ENCODE results near the gene DDX52. TPM values are rescaled to one million over a fixed set of nuclear protein-coding genes. Genes with fewer than 3 reads are reported as not detected.

The DDX52 gene
- total and polyA plus RNA-seq, 2 of the 13 experiments (the other 11 are each of a cell fraction or from before 2014, with no cell fraction given) = 8.9 to 36.1 TPM

DNA sequence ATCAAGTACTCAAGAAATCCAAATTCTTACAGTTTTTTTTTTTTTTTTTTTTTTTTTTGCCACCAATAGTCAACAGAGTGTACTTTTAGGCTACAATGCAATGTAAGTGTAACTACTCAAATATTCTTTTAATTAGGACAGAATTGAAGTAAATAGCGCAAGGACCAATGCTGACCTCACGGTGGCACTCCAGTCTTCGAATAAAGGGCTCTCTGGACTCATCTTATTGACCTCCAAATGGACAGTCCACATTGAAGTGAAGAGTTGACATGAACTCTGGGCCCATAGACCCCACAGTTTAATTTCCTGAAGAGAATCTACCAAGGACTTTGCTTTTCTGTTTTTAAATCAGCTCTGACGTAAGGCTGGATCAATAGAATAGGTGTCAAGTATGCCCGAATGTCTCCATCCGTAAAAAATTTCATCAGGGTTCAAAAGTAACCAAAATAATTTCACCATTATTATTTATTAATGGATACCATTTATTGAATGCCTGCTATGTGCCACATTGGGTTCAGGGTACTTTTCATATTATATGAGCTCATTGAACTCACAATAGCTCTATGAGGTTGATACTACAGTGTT is 7.3 kb upstream of the DDX52 start (continued):
- TF ChIP-seq, protein P1, sequence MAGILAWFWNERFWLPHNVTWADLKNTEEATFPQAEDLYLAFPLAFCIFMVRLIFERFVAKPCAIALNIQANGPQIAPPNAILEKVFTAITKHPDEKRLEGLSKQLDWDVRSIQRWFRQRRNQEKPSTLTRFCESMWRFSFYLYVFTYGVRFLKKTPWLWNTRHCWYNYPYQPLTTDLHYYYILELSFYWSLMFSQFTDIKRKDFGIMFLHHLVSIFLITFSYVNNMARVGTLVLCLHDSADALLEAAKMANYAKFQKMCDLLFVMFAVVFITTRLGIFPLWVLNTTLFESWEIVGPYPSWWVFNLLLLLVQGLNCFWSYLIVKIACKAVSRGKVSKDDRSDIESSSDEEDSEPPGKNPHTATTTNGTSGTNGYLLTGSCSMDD (CRISPR knock-in tag; IDR thresholded peaks at IDR 0.05) = no peak
- no peak for TF ChIP-seq ZKSCAN5 (CRISPR knock-in tag; IDR thresholded peaks at IDR 0.05)
- TF ChIP-seq LCORL (IDR thresholded peaks at IDR 0.05) = no peak
- 0 out of 2 replicates have a peak, but pooled peaks have one; percentile 38 for TF ChIP-seq LCORL (CRISPR knock-in tag; IDR thresholded peaks at IDR 0.05)
- no peak for TF ChIP-seq NR3C1 (CRISPR knock-in tag; IDR thresholded peaks at IDR 0.05)
- TF ChIP-seq NCOA1 (CRISPR knock-in tag; IDR thresholded peaks at IDR 0.05) = no peak
- TF ChIP-seq SMC3 (IDR thresholded peaks at IDR 0.05; ENCODE audit: low read length) = peak; percentile 91
- TF ChIP-seq GATAD1 (CRISPR knock-in tag; IDR thresholded peaks at IDR 0.05) = no peak
- TF ChIP-seq, protein P2, sequence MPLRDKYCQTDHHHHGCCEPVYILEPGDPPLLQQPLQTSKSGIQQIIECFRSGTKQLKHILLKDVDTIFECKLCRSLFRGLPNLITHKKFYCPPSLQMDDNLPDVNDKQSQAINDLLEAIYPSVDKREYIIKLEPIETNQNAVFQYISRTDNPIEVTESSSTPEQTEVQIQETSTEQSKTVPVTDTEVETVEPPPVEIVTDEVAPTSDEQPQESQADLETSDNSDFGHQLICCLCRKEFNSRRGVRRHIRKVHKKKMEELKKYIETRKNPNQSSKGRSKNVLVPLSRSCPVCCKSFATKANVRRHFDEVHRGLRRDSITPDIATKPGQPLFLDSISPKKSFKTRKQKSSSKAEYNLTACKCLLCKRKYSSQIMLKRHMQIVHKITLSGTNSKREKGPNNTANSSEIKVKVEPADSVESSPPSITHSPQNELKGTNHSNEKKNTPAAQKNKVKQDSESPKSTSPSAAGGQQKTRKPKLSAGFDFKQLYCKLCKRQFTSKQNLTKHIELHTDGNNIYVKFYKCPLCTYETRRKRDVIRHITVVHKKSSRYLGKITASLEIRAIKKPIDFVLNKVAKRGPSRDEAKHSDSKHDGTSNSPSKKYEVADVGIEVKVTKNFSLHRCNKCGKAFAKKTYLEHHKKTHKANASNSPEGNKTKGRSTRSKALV (CRISPR knock-in tag; IDR thresholded peaks at IDR 0.05) = no peak
- TF ChIP-seq, protein P3, sequence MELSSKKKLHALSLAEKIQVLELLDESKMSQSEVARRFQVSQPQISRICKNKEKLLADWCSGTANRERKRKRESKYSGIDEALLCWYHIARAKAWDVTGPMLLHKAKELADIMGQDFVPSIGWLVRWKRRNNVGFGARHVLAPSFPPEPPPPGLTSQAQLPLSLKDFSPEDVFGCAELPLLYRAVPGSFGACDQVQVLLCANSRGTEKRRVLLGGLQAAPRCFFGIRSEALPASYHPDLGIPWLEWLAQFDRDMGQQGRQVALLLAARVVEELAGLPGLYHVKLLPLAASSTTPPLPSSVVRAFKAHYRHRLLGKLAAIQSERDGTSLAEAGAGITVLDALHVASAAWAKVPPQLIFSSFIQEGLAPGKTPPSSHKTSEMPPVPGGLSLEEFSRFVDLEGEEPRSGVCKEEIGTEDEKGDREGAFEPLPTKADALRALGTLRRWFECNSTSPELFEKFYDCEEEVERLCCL (CRISPR knock-in tag; IDR thresholded peaks at IDR 0.05; ENCODE audit: borderline replicate concordance) = no peak
- TF ChIP-seq NFE2L2 (IDR thresholded peaks at IDR 0.05; ENCODE audit: low read length) = no peak
- no peak for TF ChIP-seq KLF9 (CRISPR knock-in tag; IDR thresholded peaks at IDR 0.05; ENCODE audit: low read depth)
- TF ChIP-seq ZFP37 (CRISPR knock-in tag; IDR thresholded peaks at IDR 0.05; ENCODE audit: borderline replicate concordance) = no peak
- no peak for TF ChIP-seq SAFB2 (CRISPR knock-in tag; IDR thresholded peaks at IDR 0.05; ENCODE audit: borderline replicate concordance, low read depth)
- TF ChIP-seq CHD2 (IDR thresholded peaks at IDR 0.05; ENCODE audit: low read depth, low read length) = no peak
- peak; percentile 91 for TF ChIP-seq STAG1 (CRISPR knock-in tag; IDR thresholded peaks at IDR 0.05)
- TF ChIP-seq FOXA1 (IDR thresholded peaks at IDR 0.05) = no peak
- TF ChIP-seq FOXA1 (CRISPR knock-in tag; IDR thresholded peaks at IDR 0.05) = peak; percentile 72; the same call in 1 of the 2 replicates
- no peak for TF ChIP-seq RFXANK (CRISPR knock-in tag; IDR thresholded peaks at IDR 0.05)
- TF ChIP-seq KMT2A (CRISPR knock-in tag; IDR thresholded peaks at IDR 0.05) = no peak
- TF ChIP-seq, protein P4, sequence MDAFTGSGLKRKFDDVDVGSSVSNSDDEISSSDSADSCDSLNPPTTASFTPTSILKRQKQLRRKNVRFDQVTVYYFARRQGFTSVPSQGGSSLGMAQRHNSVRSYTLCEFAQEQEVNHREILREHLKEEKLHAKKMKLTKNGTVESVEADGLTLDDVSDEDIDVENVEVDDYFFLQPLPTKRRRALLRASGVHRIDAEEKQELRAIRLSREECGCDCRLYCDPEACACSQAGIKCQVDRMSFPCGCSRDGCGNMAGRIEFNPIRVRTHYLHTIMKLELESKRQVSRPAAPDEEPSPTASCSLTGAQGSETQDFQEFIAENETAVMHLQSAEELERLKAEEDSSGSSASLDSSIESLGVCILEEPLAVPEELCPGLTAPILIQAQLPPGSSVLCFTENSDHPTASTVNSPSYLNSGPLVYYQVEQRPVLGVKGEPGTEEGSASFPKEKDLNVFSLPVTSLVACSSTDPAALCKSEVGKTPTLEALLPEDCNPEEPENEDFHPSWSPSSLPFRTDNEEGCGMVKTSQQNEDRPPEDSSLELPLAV (CRISPR knock-in tag; conservative IDR thresholded peaks at IDR 0.05; ENCODE audit: low read depth) = no peak
- TF ChIP-seq HOXA7 (CRISPR knock-in tag; IDR thresholded peaks at IDR 0.05) = no peak
- TF ChIP-seq, protein P5, sequence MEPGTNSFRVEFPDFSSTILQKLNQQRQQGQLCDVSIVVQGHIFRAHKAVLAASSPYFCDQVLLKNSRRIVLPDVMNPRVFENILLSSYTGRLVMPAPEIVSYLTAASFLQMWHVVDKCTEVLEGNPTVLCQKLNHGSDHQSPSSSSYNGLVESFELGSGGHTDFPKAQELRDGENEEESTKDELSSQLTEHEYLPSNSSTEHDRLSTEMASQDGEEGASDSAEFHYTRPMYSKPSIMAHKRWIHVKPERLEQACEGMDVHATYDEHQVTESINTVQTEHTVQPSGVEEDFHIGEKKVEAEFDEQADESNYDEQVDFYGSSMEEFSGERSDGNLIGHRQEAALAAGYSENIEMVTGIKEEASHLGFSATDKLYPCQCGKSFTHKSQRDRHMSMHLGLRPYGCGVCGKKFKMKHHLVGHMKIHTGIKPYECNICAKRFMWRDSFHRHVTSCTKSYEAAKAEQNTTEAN (CRISPR knock-in tag; conservative IDR thresholded peaks at IDR 0.05) = no peak
- TF ChIP-seq, protein P6, sequence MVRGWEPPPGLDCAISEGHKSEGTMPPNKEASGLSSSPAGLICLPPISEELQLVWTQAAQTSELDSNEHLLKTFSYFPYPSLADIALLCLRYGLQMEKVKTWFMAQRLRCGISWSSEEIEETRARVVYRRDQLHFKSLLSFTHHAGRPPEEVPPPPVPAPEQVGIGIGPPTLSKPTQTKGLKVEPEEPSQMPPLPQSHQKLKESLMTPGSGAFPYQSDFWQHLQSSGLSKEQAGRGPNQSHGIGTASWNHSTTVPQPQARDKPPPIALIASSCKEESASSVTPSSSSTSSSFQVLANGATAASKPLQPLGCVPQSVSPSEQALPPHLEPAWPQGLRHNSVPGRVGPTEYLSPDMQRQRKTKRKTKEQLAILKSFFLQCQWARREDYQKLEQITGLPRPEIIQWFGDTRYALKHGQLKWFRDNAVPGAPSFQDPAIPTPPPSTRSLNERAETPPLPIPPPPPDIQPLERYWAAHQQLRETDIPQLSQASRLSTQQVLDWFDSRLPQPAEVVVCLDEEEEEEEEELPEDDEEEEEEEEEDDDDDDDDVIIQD (CRISPR knock-in tag; IDR thresholded peaks at IDR 0.05; ENCODE audit: low read depth) = 0 out of 2 replicates have a peak, but pooled peaks have one; percentile 22

Data from HepG2 (cell line).